ENCODE measurements around the gene HNF1A.

HNF1A gene

DNA sequence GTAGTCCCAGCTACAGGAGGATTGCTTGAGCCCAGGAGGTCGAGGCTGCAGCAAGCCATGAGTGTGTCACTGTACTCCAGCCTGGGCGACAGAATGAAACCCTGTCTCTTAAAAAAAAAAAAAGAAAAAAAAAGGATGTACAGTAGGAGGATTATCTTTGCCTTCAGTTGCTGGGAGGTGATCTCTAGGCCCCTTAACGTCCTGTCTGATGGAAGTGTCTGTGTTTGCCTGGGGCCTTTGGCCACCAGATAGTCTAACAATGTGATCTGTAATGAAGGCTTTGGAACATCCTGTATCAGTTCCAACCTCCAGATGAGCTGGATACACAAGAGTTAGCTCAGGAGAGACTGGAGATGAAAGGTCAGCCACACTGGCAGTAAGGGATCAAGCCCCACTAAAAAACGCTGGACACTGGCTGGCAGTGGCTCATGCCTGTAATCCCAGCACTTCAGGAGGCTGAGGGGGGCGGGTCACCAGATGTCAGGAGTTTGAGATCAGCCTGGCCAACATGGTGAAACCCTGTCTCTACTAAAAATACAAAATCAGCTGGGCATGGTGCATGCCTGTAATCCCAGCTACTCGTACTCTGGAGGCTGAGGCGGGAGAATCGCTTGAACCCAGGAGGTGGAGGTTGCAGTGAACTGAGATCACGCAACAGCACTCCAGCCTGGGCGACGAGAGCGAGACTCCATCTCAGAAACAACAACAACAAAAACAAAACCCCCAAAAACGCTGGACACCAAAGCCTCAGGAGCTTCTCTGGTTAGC is 19.0 kb upstream of the HNF1A start:
- TF ChIP-seq, protein P1, sequence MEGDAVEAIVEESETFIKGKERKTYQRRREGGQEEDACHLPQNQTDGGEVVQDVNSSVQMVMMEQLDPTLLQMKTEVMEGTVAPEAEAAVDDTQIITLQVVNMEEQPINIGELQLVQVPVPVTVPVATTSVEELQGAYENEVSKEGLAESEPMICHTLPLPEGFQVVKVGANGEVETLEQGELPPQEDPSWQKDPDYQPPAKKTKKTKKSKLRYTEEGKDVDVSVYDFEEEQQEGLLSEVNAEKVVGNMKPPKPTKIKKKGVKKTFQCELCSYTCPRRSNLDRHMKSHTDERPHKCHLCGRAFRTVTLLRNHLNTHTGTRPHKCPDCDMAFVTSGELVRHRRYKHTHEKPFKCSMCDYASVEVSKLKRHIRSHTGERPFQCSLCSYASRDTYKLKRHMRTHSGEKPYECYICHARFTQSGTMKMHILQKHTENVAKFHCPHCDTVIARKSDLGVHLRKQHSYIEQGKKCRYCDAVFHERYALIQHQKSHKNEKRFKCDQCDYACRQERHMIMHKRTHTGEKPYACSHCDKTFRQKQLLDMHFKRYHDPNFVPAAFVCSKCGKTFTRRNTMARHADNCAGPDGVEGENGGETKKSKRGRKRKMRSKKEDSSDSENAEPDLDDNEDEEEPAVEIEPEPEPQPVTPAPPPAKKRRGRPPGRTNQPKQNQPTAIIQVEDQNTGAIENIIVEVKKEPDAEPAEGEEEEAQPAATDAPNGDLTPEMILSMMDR (IDR thresholded peaks at IDR 0.05) = no peak
- no peak for TF ChIP-seq ZFX (IDR thresholded peaks at IDR 0.05; ENCODE audit: borderline replicate concordance)
- no peak overlapping the region for H3K27ac ChIP-seq

- TF ChIP-seq, protein P1 (IDR thresholded peaks at IDR 0.05) = no peak
- no peak for TF ChIP-seq ZFX (IDR thresholded peaks at IDR 0.05; ENCODE audit: borderline replicate concordance)
- H3K27ac ChIP-seq = no peak overlapping the region; the same call in 1 of the 2 replicates
These were observed 17.7 kb upstream of the HNF1A start for GRCh38 chr12:120960657-120961056.

- TF ChIP-seq, protein P1 (IDR thresholded peaks at IDR 0.05) = no peak
- TF ChIP-seq ZFX (IDR thresholded peaks at IDR 0.05; ENCODE audit: borderline replicate concordance) = no peak
- peak overlapping the region; percentile 68 for H3K27ac ChIP-seq
These were observed 16.5 kb upstream of the HNF1A start for GRCh38 chr12:120961604-120962531.

DNA sequence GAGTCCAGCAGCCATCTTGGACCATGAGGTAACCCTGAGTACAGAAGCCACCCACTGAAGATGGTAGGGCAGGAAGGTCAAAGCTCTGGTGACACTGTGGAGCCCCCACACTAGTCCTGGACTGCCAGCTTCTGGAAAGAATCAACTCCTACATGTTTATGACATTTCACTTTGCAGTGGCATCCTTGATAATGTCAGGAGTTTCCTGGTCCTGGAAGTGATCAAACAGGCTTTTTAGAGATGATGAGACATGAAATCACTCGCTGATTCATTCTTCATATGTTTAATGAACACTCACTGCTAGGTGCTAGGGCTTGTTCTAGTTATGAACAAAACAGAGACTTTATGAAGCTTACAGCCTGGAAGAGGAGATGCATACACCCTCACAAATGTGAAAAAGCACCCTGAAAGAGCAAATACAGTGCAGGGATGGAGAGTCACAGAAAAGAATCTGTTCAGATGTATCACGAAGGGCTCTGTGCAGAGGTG is 15.8 kb upstream of the HNF1A start:
- peak overlapping the region; percentile 68 for H3K27ac ChIP-seq
- no peak for TF ChIP-seq ZFX (IDR thresholded peaks at IDR 0.05; ENCODE audit: borderline replicate concordance)
- TF ChIP-seq, protein P1 (IDR thresholded peaks at IDR 0.05) = no peak

DNA sequence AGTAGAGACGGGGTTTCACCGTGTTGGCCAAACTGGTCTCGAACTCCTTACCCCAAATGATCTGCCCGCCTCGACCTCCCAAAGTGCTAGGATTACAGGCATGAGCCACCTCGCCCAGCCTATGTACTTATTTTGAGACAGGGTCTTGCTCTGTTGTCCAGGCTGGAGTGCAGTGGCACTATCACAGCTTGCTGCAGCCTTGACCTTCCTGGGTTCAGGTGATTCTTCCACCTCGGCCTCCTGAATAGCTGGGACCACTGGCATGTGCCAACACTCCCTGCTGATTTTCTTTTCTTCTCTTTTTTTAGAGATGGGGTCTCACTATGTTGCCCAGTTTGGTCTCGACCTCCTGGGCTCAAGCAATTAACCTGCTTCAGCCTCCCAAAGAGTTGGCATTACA is 14.0 kb upstream of the HNF1A start:
- TF ChIP-seq, protein P1 (IDR thresholded peaks at IDR 0.05) = no peak
- TF ChIP-seq ZFX (IDR thresholded peaks at IDR 0.05; ENCODE audit: borderline replicate concordance) = no peak
- H3K27ac ChIP-seq = no peak overlapping the region

- no peak overlapping the region for H3K27ac ChIP-seq
- TF ChIP-seq ZFX (IDR thresholded peaks at IDR 0.05; ENCODE audit: borderline replicate concordance) = no peak
- TF ChIP-seq, protein P1 (IDR thresholded peaks at IDR 0.05) = no peak
These were observed 12.7 kb upstream of the HNF1A start for GRCh38 chr12:120965534-120966091.

Data from 22Rv1 (cell line).